H1 (cell line): ENCODE measurements around the gene SRSF3.

Experiments
- BCL11A ChIP-seq, 2 experiments: IDR thresholded peaks; one replicate each; pipeline ENCODE4 v1.6.1; 2011; ENCODE audit warnings: low read depth in 2 of 2, low read length in 2 of 2, mild to moderate bottlenecking in 2 of 2
- GTF2F1 ChIP-seq: IDR thresholded peaks from 2 replicates; pipeline ENCODE4 v1.6.1; 2012; ENCODE audit warnings: low read depth, low read length, improper control_type of control experiment, borderline replicate concordance
- POLR2AphosphoS5 ChIP-seq: IDR thresholded peaks from 2 replicates; pipeline ENCODE4 v1.6.1; 2011; ENCODE audit warnings: low read depth, low read length
- TF ChIP-seq, protein P1 (sequence below): IDR thresholded peaks from 2 replicates; pipeline ENCODE4 v1.6.1; 2012; ENCODE audit warnings: low read length, inconsistent platforms

DNA sequence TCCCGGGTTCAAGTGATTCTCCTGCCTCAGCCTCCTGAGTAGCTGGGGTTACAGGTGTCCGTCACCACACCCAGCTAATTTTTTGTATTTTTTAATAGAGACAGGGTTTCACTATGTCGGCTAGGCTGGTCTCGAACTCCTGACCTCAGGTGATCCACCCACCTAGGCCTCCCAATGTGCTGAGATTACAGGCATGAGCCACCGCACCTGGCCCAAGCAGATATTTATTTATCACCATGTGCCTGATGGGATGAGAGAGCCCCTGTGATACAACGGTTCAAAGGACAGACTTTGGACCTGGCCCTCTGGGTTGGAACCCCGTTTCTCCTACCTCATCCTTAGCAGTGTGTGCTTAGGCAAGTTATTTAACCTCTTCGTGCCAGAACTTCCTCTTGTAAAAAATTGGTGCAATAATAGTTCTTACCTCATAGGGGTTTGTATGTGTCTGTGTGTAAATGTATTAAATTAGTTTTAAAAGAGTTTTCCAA, 27.7 kb upstream of the SRSF3 start:
- TF ChIP-seq BCL11A (IDR thresholded peaks at IDR 0.05; ENCODE audit: low read depth in 2 of 2, low read length in 2 of 2): no peak
- TF ChIP-seq GTF2F1: no peak
- TF ChIP-seq, protein P1, sequence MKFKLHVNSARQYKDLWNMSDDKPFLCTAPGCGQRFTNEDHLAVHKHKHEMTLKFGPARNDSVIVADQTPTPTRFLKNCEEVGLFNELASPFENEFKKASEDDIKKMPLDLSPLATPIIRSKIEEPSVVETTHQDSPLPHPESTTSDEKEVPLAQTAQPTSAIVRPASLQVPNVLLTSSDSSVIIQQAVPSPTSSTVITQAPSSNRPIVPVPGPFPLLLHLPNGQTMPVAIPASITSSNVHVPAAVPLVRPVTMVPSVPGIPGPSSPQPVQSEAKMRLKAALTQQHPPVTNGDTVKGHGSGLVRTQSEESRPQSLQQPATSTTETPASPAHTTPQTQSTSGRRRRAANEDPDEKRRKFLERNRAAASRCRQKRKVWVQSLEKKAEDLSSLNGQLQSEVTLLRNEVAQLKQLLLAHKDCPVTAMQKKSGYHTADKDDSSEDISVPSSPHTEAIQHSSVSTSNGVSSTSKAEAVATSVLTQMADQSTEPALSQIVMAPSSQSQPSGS: no peak
- no peak for TF ChIP-seq POLR2AphosphoS5
